NCI-H748 (cell line): ENCODE results near the gene MSL1.
A peak's percentile ranks its signal among the peaks of the same experiment; 100 is the strongest.
"Not testable (repeated sequence)": the region's sequence is repeated elsewhere in the genome, so short reads cannot be mapped to it uniquely, and the experiment has no call there.

Experiments used
- DNase-seq: peaks from one replicate; lab custom pipeline; 2025; ENCODE audit not compliant: unreplicated experiment; lab: John Stamatoyannopoulos, UW

The MSL1 gene

GRCh38 chr17:40124279-40125141 is 2.7 kb downstream of the MSL1 start:
- peak; percentile 55 for DNase-seq

GRCh38 chr17:40129498-40129897 is 7.7 kb downstream of the MSL1 start:
- DNase-seq, result no peak

- DNase-seq, result no peak
Measured at GRCh38 chr17:40130352-40131042, 8.7 kb downstream of the MSL1 start.

- DNase-seq, result no peak
Measured at GRCh38 chr17:40134184-40134583, 12.4 kb downstream of the MSL1 start.

GRCh38 chr17:40135817-40136216 is 14.0 kb downstream of the MSL1 start:
- DNase-seq, result no peak

- no peak for DNase-seq
Measured at GRCh38 chr17:40139566-40140058, 17.8 kb downstream of the MSL1 start.

GRCh38 chr17:40143166-40143565 is 21.4 kb downstream of the MSL1 start:
- DNase-seq, result not testable (repeated sequence)

GRCh38 chr17:40145476-40145875 is 23.7 kb downstream of the MSL1 start:
- DNase-seq, result no peak

GRCh38 chr17:40148527-40148926 is 26.8 kb downstream of the MSL1 start:
- no peak for DNase-seq

GRCh38 chr17:40150276-40150675 is 28.5 kb downstream of the MSL1 start:
- no peak for DNase-seq

GRCh38 chr17:40151414-40151963 is 29.7 kb downstream of the MSL1 start:
- DNase-seq, result no peak

- DNase-seq, result no peak
Measured at GRCh38 chr17:40153603-40154236, 31.9 kb downstream of the MSL1 start.

- no peak for DNase-seq
Measured at GRCh38 chr17:40157973-40158372, 36.2 kb downstream of the MSL1 start.

GRCh38 chr17:40158438-40159013 is 36.8 kb downstream of the MSL1 start:
- no peak for DNase-seq

- no peak for DNase-seq
Measured at GRCh38 chr17:40159456-40159855, 37.7 kb downstream of the MSL1 start.

GRCh38 chr17:40167685-40168261 is 46.0 kb downstream of the MSL1 start:
- DNase-seq, result no peak

- peak; percentile 56 for DNase-seq
Measured at GRCh38 chr17:40168262-40168832, 46.6 kb downstream of the MSL1 start.

- DNase-seq, result no peak
Measured at GRCh38 chr17:40170325-40170724, 48.6 kb downstream of the MSL1 start.

- no peak for DNase-seq
Measured at GRCh38 chr17:40171750-40172149, 50.0 kb downstream of the MSL1 start.

GRCh38 chr17:40173091-40173777 is 51.5 kb downstream of the MSL1 start:
- no peak for DNase-seq
